Measurements from ENCODE around the gene NKD1.

DNA sequence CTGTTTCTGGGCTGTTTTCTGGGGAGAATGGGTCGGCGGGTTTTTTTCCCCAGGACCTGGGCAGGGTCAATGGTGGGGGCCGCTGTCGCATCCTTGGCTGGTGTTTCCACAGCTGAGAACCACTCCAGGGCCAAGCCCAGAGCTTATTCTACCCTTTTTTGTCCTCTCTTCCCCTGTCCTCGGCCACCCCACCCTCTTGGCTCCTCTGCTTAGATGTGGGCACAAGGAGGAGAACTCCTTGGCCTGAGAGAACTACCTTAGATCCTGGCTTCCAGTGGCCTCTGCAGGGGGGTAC lies 149.2 kb downstream of the NKD1 start:
- TF ChIP-seq, protein P1, sequence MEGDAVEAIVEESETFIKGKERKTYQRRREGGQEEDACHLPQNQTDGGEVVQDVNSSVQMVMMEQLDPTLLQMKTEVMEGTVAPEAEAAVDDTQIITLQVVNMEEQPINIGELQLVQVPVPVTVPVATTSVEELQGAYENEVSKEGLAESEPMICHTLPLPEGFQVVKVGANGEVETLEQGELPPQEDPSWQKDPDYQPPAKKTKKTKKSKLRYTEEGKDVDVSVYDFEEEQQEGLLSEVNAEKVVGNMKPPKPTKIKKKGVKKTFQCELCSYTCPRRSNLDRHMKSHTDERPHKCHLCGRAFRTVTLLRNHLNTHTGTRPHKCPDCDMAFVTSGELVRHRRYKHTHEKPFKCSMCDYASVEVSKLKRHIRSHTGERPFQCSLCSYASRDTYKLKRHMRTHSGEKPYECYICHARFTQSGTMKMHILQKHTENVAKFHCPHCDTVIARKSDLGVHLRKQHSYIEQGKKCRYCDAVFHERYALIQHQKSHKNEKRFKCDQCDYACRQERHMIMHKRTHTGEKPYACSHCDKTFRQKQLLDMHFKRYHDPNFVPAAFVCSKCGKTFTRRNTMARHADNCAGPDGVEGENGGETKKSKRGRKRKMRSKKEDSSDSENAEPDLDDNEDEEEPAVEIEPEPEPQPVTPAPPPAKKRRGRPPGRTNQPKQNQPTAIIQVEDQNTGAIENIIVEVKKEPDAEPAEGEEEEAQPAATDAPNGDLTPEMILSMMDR (IDR thresholded peaks at IDR 0.05): no peak
- TF ChIP-seq POLR2A (IDR thresholded peaks at IDR 0.05) (no peak), POLR2AphosphoS5 (IDR thresholded peaks at IDR 0.05; ENCODE audit: insufficient read depth in 1 of 2, low read depth in 1 of 2) (no peak)

Data from vagina (tissue), 2 donors.